Ishikawa (cell line): ENCODE data around the gene FBXO17.

Source experiments
- CEBPB ChIP-seq: IDR thresholded peaks from 2 replicates; pipeline ENCODE4 v1.6.1; 2012
- CREB1 ChIP-seq: IDR thresholded peaks from 2 replicates; pipeline ENCODE4 v1.6.1; 2012; ENCODE audit warnings: low read depth
- EGR1 ChIP-seq: IDR thresholded peaks from 2 replicates; pipeline ENCODE4 v1.6.1; 2012
- EP300 ChIP-seq: IDR thresholded peaks from 2 replicates; pipeline ENCODE4 v1.6.1; 2012; ENCODE audit warnings: borderline replicate concordance
- FOXM1 ChIP-seq: IDR thresholded peaks from 2 replicates; pipeline ENCODE4 v1.6.1; 2012; ENCODE audit warnings: low read depth, borderline replicate concordance
- NFIC ChIP-seq: IDR thresholded peaks from 2 replicates; pipeline ENCODE4 v1.6.1; 2012
- RAD21 ChIP-seq: IDR thresholded peaks from 2 replicates; pipeline ENCODE4 v1.6.1; 2012; ENCODE audit warnings: low read depth
- REST ChIP-seq: IDR thresholded peaks from 2 replicates; pipeline ENCODE4 v1.6.1; 2012; ENCODE audit warnings: low read depth, mild to moderate bottlenecking
- TAF1 ChIP-seq: IDR thresholded peaks from 2 replicates; pipeline ENCODE4 v1.6.1; 2012; ENCODE audit warnings: low read depth, mild to moderate bottlenecking
- TCF12 ChIP-seq: IDR thresholded peaks from 2 replicates; pipeline ENCODE4 v1.6.1; 2012; ENCODE audit warnings: low read depth
- TEAD4 ChIP-seq: IDR thresholded peaks from 2 replicates; pipeline ENCODE4 v1.6.1; 2012
- YY1 ChIP-seq: IDR thresholded peaks from 2 replicates; pipeline ENCODE4 v1.6.1; 2012; ENCODE audit warnings: low read depth
- ZBTB7A ChIP-seq: IDR thresholded peaks from 2 replicates; pipeline ENCODE4 v1.6.1; 2012; ENCODE audit warnings: low read depth
- TF ChIP-seq, protein P1 (sequence below): IDR thresholded peaks from 2 replicates; pipeline ENCODE4 v1.6.1; 2012
- TF ChIP-seq, protein P2 (sequence below): IDR thresholded peaks from 2 replicates; pipeline ENCODE4 v1.6.1; 2012

The FBXO17 gene

GRCh38 chr19:39003188-39003587 lies 27.6 kb upstream of the FBXO17 start:
- TF ChIP-seq EGR1, result no peak
- no peak for TF ChIP-seq TEAD4
- no peak for TF ChIP-seq CEBPB
- TF ChIP-seq ZBTB7A, result no peak
- TF ChIP-seq CREB1, result no peak
- no peak for TF ChIP-seq EP300
- no peak for TF ChIP-seq RAD21
- TF ChIP-seq FOXM1, result no peak
- no peak for TF ChIP-seq REST
- no peak for TF ChIP-seq TAF1
- TF ChIP-seq, protein P1, sequence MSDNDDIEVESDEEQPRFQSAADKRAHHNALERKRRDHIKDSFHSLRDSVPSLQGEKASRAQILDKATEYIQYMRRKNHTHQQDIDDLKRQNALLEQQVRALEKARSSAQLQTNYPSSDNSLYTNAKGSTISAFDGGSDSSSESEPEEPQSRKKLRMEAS, result no peak
- TF ChIP-seq, protein P2, sequence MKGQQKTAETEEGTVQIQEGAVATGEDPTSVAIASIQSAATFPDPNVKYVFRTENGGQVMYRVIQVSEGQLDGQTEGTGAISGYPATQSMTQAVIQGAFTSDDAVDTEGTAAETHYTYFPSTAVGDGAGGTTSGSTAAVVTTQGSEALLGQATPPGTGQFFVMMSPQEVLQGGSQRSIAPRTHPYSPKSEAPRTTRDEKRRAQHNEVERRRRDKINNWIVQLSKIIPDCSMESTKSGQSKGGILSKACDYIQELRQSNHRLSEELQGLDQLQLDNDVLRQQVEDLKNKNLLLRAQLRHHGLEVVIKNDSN, result no peak
- TF ChIP-seq NFIC, result no peak

- TF ChIP-seq RAD21, result no peak
- TF ChIP-seq, protein P2, result no peak
- TF ChIP-seq EP300, result no peak
- no peak for TF ChIP-seq REST
- TF ChIP-seq, protein P1, result no peak
- TF ChIP-seq NFIC, result no peak
- no peak for TF ChIP-seq CREB1
- TF ChIP-seq TCF12, result no peak
- no peak for TF ChIP-seq FOXM1
Observed at GRCh38 chr19:39001041-39001440, 25.5 kb upstream of the FBXO17 start.

GRCh38 chr19:38993271-38993670 lies 17.7 kb upstream of the FBXO17 start:
- TF ChIP-seq REST, result no peak
- TF ChIP-seq EGR1, result no peak
- TF ChIP-seq CEBPB, result no peak
- TF ChIP-seq TCF12, result no peak
- TF ChIP-seq FOXM1, result no peak
- TF ChIP-seq CREB1, result no peak
- TF ChIP-seq RAD21, result no peak
- TF ChIP-seq TAF1, result no peak
- TF ChIP-seq NFIC, result no peak
- TF ChIP-seq, protein P1, result no peak
- TF ChIP-seq, protein P2, result no peak
- TF ChIP-seq TEAD4, result no peak
- TF ChIP-seq YY1, result no peak

DNA sequence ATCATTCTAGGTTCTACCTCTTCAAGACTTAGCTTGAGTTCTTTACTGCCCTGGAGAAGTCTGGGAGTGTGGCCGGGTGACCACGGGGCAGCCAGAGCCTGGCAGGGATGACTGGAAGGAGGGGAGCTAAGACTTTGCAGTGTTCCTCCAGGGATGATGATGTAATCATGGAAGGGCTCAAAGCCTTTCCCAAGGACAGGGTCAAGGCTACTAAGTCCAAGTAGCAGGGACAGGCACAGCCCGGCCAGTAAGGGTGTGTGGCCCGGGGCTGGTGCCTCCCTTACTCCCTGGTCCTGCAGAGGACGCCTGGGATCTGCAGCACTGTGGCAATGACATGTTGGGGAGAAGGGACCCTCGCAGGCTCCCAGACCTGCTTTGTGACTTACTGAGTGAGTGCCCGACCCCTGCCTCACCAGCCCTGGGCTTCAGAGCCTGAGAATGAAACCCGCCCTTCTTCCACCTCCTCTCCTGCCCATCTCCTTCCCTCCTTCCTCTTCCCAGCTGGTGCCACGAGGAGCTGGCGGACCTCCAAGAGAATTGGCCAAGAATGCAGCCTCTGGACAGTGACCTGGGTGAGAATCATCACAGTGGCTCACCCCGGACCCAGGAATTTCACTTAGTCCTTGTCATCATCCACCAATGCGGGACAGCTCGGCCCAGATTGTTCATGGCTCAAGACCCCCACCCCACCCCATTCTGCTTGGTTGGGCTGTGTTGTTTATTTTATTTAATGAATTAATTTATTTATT lies 15.6 kb upstream of the FBXO17 start:
- 0 out of 2 replicates have a peak, but pooled peaks have one; percentile 8 for TF ChIP-seq NFIC
- no peak for TF ChIP-seq RAD21
